ENCODE data around the gene MFF.
"Not testable (repeated sequence)": the region's sequence is repeated elsewhere in the genome, so short reads cannot be mapped to it uniquely, and the experiment has no call there.

The MFF gene

GRCh38 chr2:227337442-227337841, 12.4 kb downstream of the MFF start:
- H3K9me3 ChIP-seq (ENCODE audit: low read length): no peaks in the 10 kb centered on the region
- no peak overlapping the region for H3K4me3 ChIP-seq (ENCODE audit: low read depth in 1 of 2, low read length in 2 of 2)
- no peaks in the 10 kb centered on the region for H3K27me3 ChIP-seq (ENCODE audit: control insufficient read depth in 1 of 2, insufficient read depth in 2 of 2, low read length in 2 of 2)
- peaks cover 38% of the 10 kb centered on the region for H3K36me3 ChIP-seq (ENCODE audit: insufficient read depth, low read length)
- H3K4me1 ChIP-seq (ENCODE audit: insufficient read depth, low read length): no peaks in the 10 kb centered on the region
- H3K9ac ChIP-seq (ENCODE audit: low read length): no peak overlapping the region
- no peak overlapping the region for H3K27ac ChIP-seq (ENCODE audit: low read depth, low read length)

- Histone ChIP-seq H3K27ac (ENCODE audit: low read depth, low read length) (no peak overlapping the region), H3K9me3 (ENCODE audit: low read length) (no peaks in the 10 kb centered on the region), H3K9ac (ENCODE audit: low read length) (no peak overlapping the region), H3K4me1 (ENCODE audit: insufficient read depth, low read length) (no peaks in the 10 kb centered on the region), H3K4me3 (ENCODE audit: low read depth in 1 of 2, low read length in 2 of 2) (no peak overlapping the region), H3K36me3 (ENCODE audit: insufficient read depth, low read length) (peaks cover 37% of the 10 kb centered on the region), H3K27me3 (ENCODE audit: control insufficient read depth in 1 of 2, insufficient read depth in 2 of 2, low read length in 2 of 2) (no peaks in the 10 kb centered on the region)
These were observed 14.1 kb downstream of the MFF start for GRCh38 chr2:227339098-227339599.

- Histone ChIP-seq H3K9me3 (ENCODE audit: low read length) (no peaks in the 10 kb centered on the region), H3K4me1 (ENCODE audit: insufficient read depth, low read length) (no peaks in the 10 kb centered on the region), H3K27me3 (ENCODE audit: control insufficient read depth in 1 of 2, insufficient read depth in 2 of 2, low read length in 2 of 2) (no peaks in the 10 kb centered on the region), H3K36me3 (ENCODE audit: insufficient read depth, low read length) (peaks cover 27% of the 10 kb centered on the region), H3K4me3 (ENCODE audit: low read depth in 1 of 2, low read length in 2 of 2) (no peak overlapping the region), H3K27ac (ENCODE audit: low read depth, low read length) (no peak overlapping the region), H3K9ac (ENCODE audit: low read length) (no peak overlapping the region)
These were observed 15.1 kb downstream of the MFF start for GRCh38 chr2:227340106-227340505.

- Histone ChIP-seq H3K9ac (ENCODE audit: low read length) (no peak overlapping the region), H3K27ac (ENCODE audit: low read depth, low read length) (no peak overlapping the region), H3K36me3 (ENCODE audit: insufficient read depth, low read length) (peaks cover 18% of the 10 kb centered on the region), H3K4me1 (ENCODE audit: insufficient read depth, low read length) (no peaks in the 10 kb centered on the region), H3K9me3 (ENCODE audit: low read length) (no peaks in the 10 kb centered on the region), H3K27me3 (ENCODE audit: control insufficient read depth in 1 of 2, insufficient read depth in 2 of 2, low read length in 2 of 2) (no peaks in the 10 kb centered on the region), H3K4me3 (ENCODE audit: low read depth in 1 of 2, low read length in 2 of 2) (no peak overlapping the region)
These were observed 16.5 kb downstream of the MFF start for GRCh38 chr2:227341553-227341952.

- no peaks in the 10 kb centered on the region for H3K4me1 ChIP-seq (ENCODE audit: insufficient read depth, low read length)
- H3K36me3 ChIP-seq (ENCODE audit: insufficient read depth, low read length): peaks cover 24% of the 10 kb centered on the region
- H3K27me3 ChIP-seq (ENCODE audit: control insufficient read depth in 1 of 2, insufficient read depth in 2 of 2, low read length in 2 of 2): no peaks in the 10 kb centered on the region
- H3K9ac ChIP-seq (ENCODE audit: low read length): no peak overlapping the region
- no peak overlapping the region for H3K27ac ChIP-seq (ENCODE audit: low read depth, low read length)
- H3K4me3 ChIP-seq (ENCODE audit: low read depth in 1 of 2, low read length in 2 of 2): no peak overlapping the region
- no peaks in the 10 kb centered on the region for H3K9me3 ChIP-seq (ENCODE audit: low read length)
These were observed 19.2 kb downstream of the MFF start for GRCh38 chr2:227344231-227344630.

GRCh38 chr2:227347117-227347516, 22.1 kb downstream of the MFF start:
- Histone ChIP-seq H3K27me3 (ENCODE audit: control insufficient read depth in 1 of 2, insufficient read depth in 2 of 2, low read length in 2 of 2) (no peaks in the 10 kb centered on the region), H3K4me3 (ENCODE audit: low read depth in 1 of 2, low read length in 2 of 2) (no peak overlapping the region), H3K9me3 (ENCODE audit: low read length) (no peaks in the 10 kb centered on the region), H3K36me3 (ENCODE audit: insufficient read depth, low read length) (peaks cover 16% of the 10 kb centered on the region), H3K9ac (ENCODE audit: low read length) (no peak overlapping the region), H3K27ac (ENCODE audit: low read depth, low read length) (no peak overlapping the region), H3K4me1 (ENCODE audit: insufficient read depth, low read length) (no peaks in the 10 kb centered on the region)

- H3K36me3 ChIP-seq (ENCODE audit: insufficient read depth, low read length): peaks cover 11% of the 10 kb centered on the region
- no peaks in the 10 kb centered on the region for H3K9me3 ChIP-seq (ENCODE audit: low read length)
- H3K27me3 ChIP-seq (ENCODE audit: control insufficient read depth in 1 of 2, insufficient read depth in 2 of 2, low read length in 2 of 2): no peaks in the 10 kb centered on the region
These were observed 23.3 kb downstream of the MFF start for GRCh38 chr2:227348324-227348723.

GRCh38 chr2:227349989-227350612, 25.1 kb downstream of the MFF start:
- Histone ChIP-seq H3K27ac (ENCODE audit: low read depth, low read length) (no peak overlapping the region), H3K4me3 (ENCODE audit: low read depth in 1 of 2, low read length in 2 of 2) (no peak overlapping the region), H3K36me3 (ENCODE audit: insufficient read depth, low read length) (peaks cover 11% of the 10 kb centered on the region), H3K9me3 (ENCODE audit: low read length) (no peaks in the 10 kb centered on the region), H3K4me1 (ENCODE audit: insufficient read depth, low read length) (no peaks in the 10 kb centered on the region), H3K9ac (ENCODE audit: low read length) (no peak overlapping the region), H3K27me3 (ENCODE audit: control insufficient read depth in 1 of 2, insufficient read depth in 2 of 2, low read length in 2 of 2) (no peaks in the 10 kb centered on the region)

More at GRCh38 chr2:227348324-227348723, 23.3 kb downstream of the MFF start:
- no peak overlapping the region for H3K4me3 ChIP-seq (ENCODE audit: low read depth in 1 of 2, low read length in 2 of 2)
- H3K27ac ChIP-seq (ENCODE audit: low read depth, low read length): no peak overlapping the region
- no peaks in the 10 kb centered on the region for H3K4me1 ChIP-seq (ENCODE audit: insufficient read depth, low read length)
- no peak overlapping the region for H3K9ac ChIP-seq (ENCODE audit: low read length)

GRCh38 chr2:227351639-227352038, 26.6 kb downstream of the MFF start:
- no peak overlapping the region for H3K9ac ChIP-seq (ENCODE audit: low read length)
- H3K27me3 ChIP-seq (ENCODE audit: control insufficient read depth in 1 of 2, insufficient read depth in 2 of 2, low read length in 2 of 2): no peaks in the 10 kb centered on the region
- no peak overlapping the region for H3K27ac ChIP-seq (ENCODE audit: low read depth, low read length)
- no peaks in the 10 kb centered on the region for H3K9me3 ChIP-seq (ENCODE audit: low read length)
- H3K4me3 ChIP-seq (ENCODE audit: low read depth in 1 of 2, low read length in 2 of 2): no peak overlapping the region
- peaks cover 16% of the 10 kb centered on the region for H3K36me3 ChIP-seq (ENCODE audit: insufficient read depth, low read length)
- H3K4me1 ChIP-seq (ENCODE audit: insufficient read depth, low read length): no peaks in the 10 kb centered on the region

- Histone ChIP-seq H3K27ac (ENCODE audit: low read depth, low read length) (no peak overlapping the region), H3K27me3 (ENCODE audit: control insufficient read depth in 1 of 2, insufficient read depth in 2 of 2, low read length in 2 of 2) (no peaks in the 10 kb centered on the region), H3K4me3 (ENCODE audit: low read depth in 1 of 2, low read length in 2 of 2) (no peak overlapping the region), H3K36me3 (ENCODE audit: insufficient read depth, low read length) (peaks cover 34% of the 10 kb centered on the region), H3K4me1 (ENCODE audit: insufficient read depth, low read length) (no peaks in the 10 kb centered on the region), H3K9me3 (ENCODE audit: low read length) (no peaks in the 10 kb centered on the region), H3K9ac (ENCODE audit: low read length) (no peak overlapping the region)
These were observed 35.3 kb downstream of the MFF start for GRCh38 chr2:227360351-227360750.

GRCh38 chr2:227363756-227364155, 38.7 kb downstream of the MFF start:
- H3K4me1 ChIP-seq (ENCODE audit: insufficient read depth, low read length): peaks cover 10% of the 10 kb centered on the region
- no peak overlapping the region for H3K4me3 ChIP-seq (ENCODE audit: low read depth in 1 of 2, low read length in 2 of 2)
- peaks cover 11% of the 10 kb centered on the region for H3K36me3 ChIP-seq (ENCODE audit: insufficient read depth, low read length)
- H3K9me3 ChIP-seq (ENCODE audit: low read length): no peaks in the 10 kb centered on the region
- no peaks in the 10 kb centered on the region for H3K27me3 ChIP-seq (ENCODE audit: control insufficient read depth in 1 of 2, insufficient read depth in 2 of 2, low read length in 2 of 2)
- H3K9ac ChIP-seq (ENCODE audit: low read length): no peak overlapping the region
- H3K27ac ChIP-seq (ENCODE audit: low read depth, low read length): no peak overlapping the region

- H3K4me1 ChIP-seq (ENCODE audit: insufficient read depth, low read length); H3K27ac ChIP-seq (ENCODE audit: low read depth, low read length); H3K9ac ChIP-seq (ENCODE audit: low read length); H3K27me3 ChIP-seq (ENCODE audit: control insufficient read depth in 1 of 2, insufficient read depth in 2 of 2, low read length in 2 of 2); H3K4me3 ChIP-seq (ENCODE audit: low read depth in 1 of 2, low read length in 2 of 2); H3K9me3 ChIP-seq (ENCODE audit: low read length): not testable (repeated sequence)
- H3K36me3 ChIP-seq (ENCODE audit: insufficient read depth, low read length): peaks cover 11% of the 10 kb centered on the region
These were observed 39.7 kb downstream of the MFF start for GRCh38 chr2:227364585-227365263.
